ENCODE results near the gene AURKB. TPM values are rescaled to one million over a fixed set of nuclear protein-coding genes. Genes with fewer than 3 reads are reported as not detected.
A peak's percentile ranks its signal among the peaks of the same experiment; 100 is the strongest.

The AURKB gene
- total and polyA plus RNA-seq, 2 of the 13 experiments (the other 11 are each of a cell fraction or from before 2014, with no cell fraction given): 29.5 to 75.3 TPM

DNA sequence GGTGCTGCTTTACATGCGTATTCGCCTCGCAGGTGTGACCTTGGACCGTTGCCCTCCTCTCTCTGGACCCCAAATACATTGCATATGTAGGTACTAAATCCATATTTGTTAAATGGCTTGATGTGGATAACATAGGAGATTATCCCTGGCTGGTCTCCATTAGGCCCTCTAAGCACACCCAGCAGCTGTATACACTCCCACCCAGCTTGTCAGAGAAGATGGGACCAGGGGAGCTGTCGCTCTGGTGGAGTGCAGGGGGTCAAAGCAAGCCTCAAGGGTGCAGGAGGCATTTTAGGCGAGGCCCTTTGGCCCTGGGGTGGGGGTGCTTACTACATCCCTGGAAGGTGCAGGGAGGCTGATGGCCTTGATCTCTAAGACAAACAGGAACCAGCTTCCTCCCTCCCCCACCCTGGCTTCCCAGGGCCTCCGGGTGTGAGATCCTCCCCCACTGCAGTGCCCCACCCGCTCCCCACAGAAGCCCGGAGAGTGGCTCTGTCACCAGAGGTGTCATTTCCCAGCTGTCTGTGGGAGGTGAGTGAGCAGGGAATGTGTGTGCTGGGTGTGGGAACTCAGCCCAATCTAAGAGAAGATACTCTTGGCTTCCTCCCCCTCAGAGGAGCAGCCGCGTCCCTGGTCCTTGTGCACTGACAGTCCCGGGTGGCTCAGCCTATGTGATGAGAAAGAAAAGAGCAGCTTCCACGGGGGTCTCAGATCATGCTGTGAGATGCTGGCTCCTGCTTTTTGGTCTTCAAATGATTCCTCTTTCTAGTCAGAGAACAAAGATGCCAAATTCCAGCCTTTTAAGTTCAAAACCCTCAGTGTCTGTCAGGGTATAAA lies 46.2 kb downstream of the AURKB start (continued):
- peak; percentile 94 for TF ChIP-seq PATZ1 (CRISPR knock-in tag; IDR thresholded peaks at IDR 0.05)
- no peak for TF ChIP-seq ZC3H4 (CRISPR knock-in tag; IDR thresholded peaks at IDR 0.05; ENCODE audit: borderline replicate concordance)
- TF ChIP-seq IKZF1 (IDR thresholded peaks at IDR 0.05): no peak
- TF ChIP-seq ZBTB7B (CRISPR knock-in tag; IDR thresholded peaks at IDR 0.05): peak; percentile 71
- TF ChIP-seq, protein P1, sequence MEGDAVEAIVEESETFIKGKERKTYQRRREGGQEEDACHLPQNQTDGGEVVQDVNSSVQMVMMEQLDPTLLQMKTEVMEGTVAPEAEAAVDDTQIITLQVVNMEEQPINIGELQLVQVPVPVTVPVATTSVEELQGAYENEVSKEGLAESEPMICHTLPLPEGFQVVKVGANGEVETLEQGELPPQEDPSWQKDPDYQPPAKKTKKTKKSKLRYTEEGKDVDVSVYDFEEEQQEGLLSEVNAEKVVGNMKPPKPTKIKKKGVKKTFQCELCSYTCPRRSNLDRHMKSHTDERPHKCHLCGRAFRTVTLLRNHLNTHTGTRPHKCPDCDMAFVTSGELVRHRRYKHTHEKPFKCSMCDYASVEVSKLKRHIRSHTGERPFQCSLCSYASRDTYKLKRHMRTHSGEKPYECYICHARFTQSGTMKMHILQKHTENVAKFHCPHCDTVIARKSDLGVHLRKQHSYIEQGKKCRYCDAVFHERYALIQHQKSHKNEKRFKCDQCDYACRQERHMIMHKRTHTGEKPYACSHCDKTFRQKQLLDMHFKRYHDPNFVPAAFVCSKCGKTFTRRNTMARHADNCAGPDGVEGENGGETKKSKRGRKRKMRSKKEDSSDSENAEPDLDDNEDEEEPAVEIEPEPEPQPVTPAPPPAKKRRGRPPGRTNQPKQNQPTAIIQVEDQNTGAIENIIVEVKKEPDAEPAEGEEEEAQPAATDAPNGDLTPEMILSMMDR (CRISPR knock-in tag; IDR thresholded peaks at IDR 0.05): no peak
- TF ChIP-seq ZMYM2 (CRISPR knock-in tag; IDR thresholded peaks at IDR 0.05): 0 out of 2 replicates have a peak, but pooled peaks have one; percentile 17
- no peak for TF ChIP-seq SATB2 (CRISPR knock-in tag; IDR thresholded peaks at IDR 0.05)
- TF ChIP-seq PLSCR1 (CRISPR knock-in tag; IDR thresholded peaks at IDR 0.05; ENCODE audit: borderline replicate concordance): no peak
- TF ChIP-seq ZNF354B (CRISPR knock-in tag; IDR thresholded peaks at IDR 0.05): no peak
- no peak for TF ChIP-seq HMG20B (CRISPR knock-in tag; conservative IDR thresholded peaks at IDR 0.05)
- TF ChIP-seq NFYC (CRISPR knock-in tag; IDR thresholded peaks at IDR 0.05): no peak
- TF ChIP-seq, protein P2, sequence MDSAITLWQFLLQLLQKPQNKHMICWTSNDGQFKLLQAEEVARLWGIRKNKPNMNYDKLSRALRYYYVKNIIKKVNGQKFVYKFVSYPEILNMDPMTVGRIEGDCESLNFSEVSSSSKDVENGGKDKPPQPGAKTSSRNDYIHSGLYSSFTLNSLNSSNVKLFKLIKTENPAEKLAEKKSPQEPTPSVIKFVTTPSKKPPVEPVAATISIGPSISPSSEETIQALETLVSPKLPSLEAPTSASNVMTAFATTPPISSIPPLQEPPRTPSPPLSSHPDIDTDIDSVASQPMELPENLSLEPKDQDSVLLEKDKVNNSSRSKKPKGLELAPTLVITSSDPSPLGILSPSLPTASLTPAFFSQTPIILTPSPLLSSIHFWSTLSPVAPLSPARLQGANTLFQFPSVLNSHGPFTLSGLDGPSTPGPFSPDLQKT (CRISPR knock-in tag; IDR thresholded peaks at IDR 0.05; ENCODE audit: borderline replicate concordance): no peak
- peak; percentile 51; the same call in 1 of the 2 replicates for TF ChIP-seq ZNF430 (CRISPR knock-in tag; IDR thresholded peaks at IDR 0.05)
- TF ChIP-seq ZNF160 (CRISPR knock-in tag; IDR thresholded peaks at IDR 0.05): no peak
- TF ChIP-seq, protein P3, sequence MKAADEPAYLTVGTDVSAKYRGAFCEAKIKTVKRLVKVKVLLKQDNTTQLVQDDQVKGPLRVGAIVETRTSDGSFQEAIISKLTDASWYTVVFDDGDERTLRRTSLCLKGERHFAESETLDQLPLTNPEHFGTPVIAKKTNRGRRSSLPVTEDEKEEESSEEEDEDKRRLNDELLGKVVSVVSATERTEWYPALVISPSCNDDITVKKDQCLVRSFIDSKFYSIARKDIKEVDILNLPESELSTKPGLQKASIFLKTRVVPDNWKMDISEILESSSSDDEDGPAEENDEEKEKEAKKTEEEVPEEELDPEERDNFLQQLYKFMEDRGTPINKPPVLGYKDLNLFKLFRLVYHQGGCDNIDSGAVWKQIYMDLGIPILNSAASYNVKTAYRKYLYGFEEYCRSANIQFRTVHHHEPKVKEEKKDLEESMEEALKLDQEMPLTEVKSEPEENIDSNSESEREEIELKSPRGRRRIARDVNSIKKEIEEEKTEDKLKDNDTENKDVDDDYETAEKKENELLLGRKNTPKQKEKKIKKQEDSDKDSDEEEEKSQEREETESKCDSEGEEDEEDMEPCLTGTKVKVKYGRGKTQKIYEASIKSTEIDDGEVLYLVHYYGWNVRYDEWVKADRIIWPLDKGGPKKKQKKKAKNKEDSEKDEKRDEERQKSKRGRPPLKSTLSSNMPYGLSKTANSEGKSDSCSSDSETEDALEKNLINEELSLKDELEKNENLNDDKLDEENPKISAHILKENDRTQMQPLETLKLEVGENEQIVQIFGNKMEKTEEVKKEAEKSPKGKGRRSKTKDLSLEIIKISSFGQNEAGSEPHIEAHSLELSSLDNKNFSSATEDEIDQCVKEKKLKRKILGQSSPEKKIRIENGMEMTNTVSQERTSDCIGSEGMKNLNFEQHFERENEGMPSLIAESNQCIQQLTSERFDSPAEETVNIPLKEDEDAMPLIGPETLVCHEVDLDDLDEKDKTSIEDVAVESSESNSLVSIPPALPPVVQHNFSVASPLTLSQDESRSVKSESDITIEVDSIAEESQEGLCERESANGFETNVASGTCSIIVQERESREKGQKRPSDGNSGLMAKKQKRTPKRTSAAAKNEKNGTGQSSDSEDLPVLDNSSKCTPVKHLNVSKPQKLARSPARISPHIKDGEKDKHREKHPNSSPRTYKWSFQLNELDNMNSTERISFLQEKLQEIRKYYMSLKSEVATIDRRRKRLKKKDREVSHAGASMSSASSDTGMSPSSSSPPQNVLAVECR (CRISPR knock-in tag; IDR thresholded peaks at IDR 0.05; ENCODE audit: borderline replicate concordance): peak; percentile 7
- TF ChIP-seq ZFP41 (CRISPR knock-in tag; IDR thresholded peaks at IDR 0.05; ENCODE audit: borderline replicate concordance): no peak
- TF ChIP-seq, protein P4, sequence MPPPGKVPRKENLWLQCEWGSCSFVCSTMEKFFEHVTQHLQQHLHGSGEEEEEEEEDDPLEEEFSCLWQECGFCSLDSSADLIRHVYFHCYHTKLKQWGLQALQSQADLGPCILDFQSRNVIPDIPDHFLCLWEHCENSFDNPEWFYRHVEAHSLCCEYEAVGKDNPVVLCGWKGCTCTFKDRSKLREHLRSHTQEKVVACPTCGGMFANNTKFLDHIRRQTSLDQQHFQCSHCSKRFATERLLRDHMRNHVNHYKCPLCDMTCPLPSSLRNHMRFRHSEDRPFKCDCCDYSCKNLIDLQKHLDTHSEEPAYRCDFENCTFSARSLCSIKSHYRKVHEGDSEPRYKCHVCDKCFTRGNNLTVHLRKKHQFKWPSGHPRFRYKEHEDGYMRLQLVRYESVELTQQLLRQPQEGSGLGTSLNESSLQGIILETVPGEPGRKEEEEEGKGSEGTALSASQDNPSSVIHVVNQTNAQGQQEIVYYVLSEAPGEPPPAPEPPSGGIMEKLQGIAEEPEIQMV (CRISPR knock-in tag; IDR thresholded peaks at IDR 0.05; ENCODE audit: low read depth): no peak

Measured in HepG2 (cell line).